HepG2 (cell line): Measurements from ENCODE around the gene PPP1R15A. TPM values are rescaled to one million over a fixed set of nuclear protein-coding genes. Genes with fewer than 3 reads are reported as not detected.
"Not testable (repeated sequence)": the region's sequence is repeated elsewhere in the genome, so short reads cannot be mapped to it uniquely, and the experiment has no call there.

Experiments
- ATAC-seq: fragments of 200-7000 bp; cut with Tn5 transposase; 3 replicates; pipeline ENCODE4 v1.9.1; 2020; ENCODE audit warnings: mild to moderate bottlenecking, moderate library complexity
- BruUV-seq: library from RNA; stranded (reverse); fragments of 400-500 nt; replicated peaks from 2 replicates; lab custom pipeline; 2021; lab: Mats Ljungman, UMichigan
- CTCF ChIA-PET: fragments of 300-600 bp; formaldehyde crosslinking; extraction: SDS; loops from one replicate; lab custom pipeline; 2021; ENCODE audit warnings: low total read pairs, inconsistent platforms, low intra/inter-chr PET ratio; lab: Yijun Ruan, JAX
- POLR2A ChIA-PET: fragments of 350-600 bp; sonication (Branson Sonifier 250); formaldehyde crosslinking; loops from one replicate; lab custom pipeline; 2020; ENCODE audit warnings: antibody characterized with exemption, inconsistent platforms; lab: Yijun Ruan, JAX
- DNase-seq: peaks from one replicate; pipeline ENCODE4 v3.0.0-alpha.2; 2015; ENCODE audit warnings: low spot score
- FAIRE-seq: peaks from 3 replicates; lab custom pipeline; 2011; peaks lifted over from hg19 to GRCh38; lab: Jason Lieb, UNC
- H2AFZ ChIP-seq: one replicate; pipeline ENCODE4 v1.6.1; 2011; ENCODE audit warnings: low read length, inconsistent platforms
- H3K27ac ChIP-seq: fragments of 300-600 bp; 3 replicates; pipeline ENCODE4 v1.8.0; 2011; ENCODE audit warnings: mixed run types, mild to moderate bottlenecking, mixed read lengths, low read length, inconsistent platforms; ENCODE audit not compliant: insufficient read depth; ENCODE audit errors: extremely low read length
- H3K27me3 ChIP-seq, 2 experiments: fragments of 200-600 bp in 1 of 2; 2 replicates in 1 of 2; 3 replicates in 1 of 2; pipeline versions ENCODE4 v1.6.0 to v1.8.0; 2011; ENCODE audit warnings: low read length in 2 of 2, mild to moderate bottlenecking in 2 of 2, moderate library complexity in 2 of 2, inconsistent platforms in 1 of 2; ENCODE audit not compliant: insufficient read depth in 2 of 2, control insufficient read depth in 1 of 2
- H3K36me3 ChIP-seq, 2 experiments: fragments of 200-600 bp in 1 of 2; replicated peaks in 1 of 2; 2 replicates in 1 of 2; 3 replicates in 1 of 2; pipeline versions ENCODE4 v1.5.1 to v1.8.0; 2011; ENCODE audit warnings: low read length in 2 of 2, inconsistent platforms in 1 of 2; ENCODE audit not compliant: insufficient read depth in 2 of 2, control insufficient read depth in 1 of 2
- H3K4me1 ChIP-seq: 2 replicates; pipeline ENCODE4 v1.5.1; 2012; ENCODE audit warnings: low read length, inconsistent platforms; ENCODE audit not compliant: insufficient read depth
- H3K4me2 ChIP-seq: 2 replicates; pipeline ENCODE4 v1.6.0; 2011; ENCODE audit warnings: low read depth, low read length, inconsistent platforms
- H3K4me3 ChIP-seq, 3 experiments: fragments of 200-600 bp in 1 of 3; sonication (generic), shearing (Covaris generic) in 1 of 3; replicated peaks in 1 of 3; 2 replicates each; pipeline ENCODE4 v1.5.1; 2011 to 2016; ENCODE audit warnings: low read length in 3 of 3, inconsistent platforms in 2 of 3, low read depth in 2 of 3, mild to moderate bottlenecking in 2 of 3, control low read depth in 1 of 3, mixed read lengths in 1 of 3; ENCODE audit not compliant: insufficient read depth in 1 of 3
- H3K79me2 ChIP-seq: one replicate; pipeline ENCODE4 v1.6.1; 2011; ENCODE audit warnings: low read length, inconsistent platforms; ENCODE audit not compliant: insufficient read depth
- H3K9ac ChIP-seq: 2 replicates; pipeline ENCODE4 v1.6.0; 2011; ENCODE audit warnings: mild to moderate bottlenecking, low read depth, low read length, inconsistent platforms; ENCODE audit not compliant: insufficient read depth
- H3K9me3 ChIP-seq: 2 replicates; pipeline ENCODE4 v1.5.1; 2012; ENCODE audit warnings: mild to moderate bottlenecking, low read length
- H4K20me1 ChIP-seq: 2 replicates; pipeline ENCODE4 v1.6.0; 2011; ENCODE audit warnings: inconsistent platforms, mild to moderate bottlenecking, low read length, moderate library complexity; ENCODE audit not compliant: insufficient read depth
- ATF7 ChIP-seq, 2 experiments: fragments of 450-650 bp in 1 of 2; sonication (generic) in 1 of 2; formaldehyde crosslinking in 1 of 2; IDR thresholded peaks; 2 replicates each; pipeline versions ENCODE4 v1.4.0 to v1.6.1; 2016 to 2020; ENCODE audit warnings: antibody characterized with exemption in 1 of 2, mild to moderate bottlenecking in 1 of 2, missing genetic modification reagents in 1 of 2
- HMG20A ChIP-seq: IDR thresholded peaks from 2 replicates; pipeline ENCODE4 v1.6.1; 2016; ENCODE audit warnings: borderline replicate concordance
- MTA1 ChIP-seq: sonication (generic); formaldehyde crosslinking; IDR thresholded peaks from 2 replicates; pipeline ENCODE4 v1.4.0; 2020; ENCODE audit warnings: missing genetic modification reagents, mild to moderate bottlenecking, borderline replicate concordance
- NFIB ChIP-seq: sonication (generic); formaldehyde crosslinking; IDR thresholded peaks from 2 replicates; pipeline ENCODE4 v1.9.0; 2021; ENCODE audit warnings: missing genetic modification reagents, mild to moderate bottlenecking, borderline replicate concordance
- STAG1 ChIP-seq: sonication (generic); formaldehyde crosslinking; IDR thresholded peaks from 2 replicates; pipeline ENCODE4 v1.4.0; 2020; ENCODE audit warnings: missing genetic modification reagents
- THAP11 ChIP-seq: IDR thresholded peaks from 2 replicates; pipeline ENCODE4 v1.6.1; 2016; ENCODE audit warnings: missing biosample characterization, missing genetic modification reagents
- ZNF143 ChIP-seq: sonication (generic); formaldehyde crosslinking; IDR thresholded peaks from 2 replicates; pipeline ENCODE4 v1.4.0; 2020; ENCODE audit warnings: missing genetic modification reagents
- ZNF253 ChIP-seq: sonication (generic); formaldehyde crosslinking; IDR thresholded peaks from 2 replicates; pipeline ENCODE4 v1.8.0; 2022; ENCODE audit warnings: mild to moderate bottlenecking, missing genetic modification reagents, borderline replicate concordance
- ZNF629 ChIP-seq: sonication (generic); formaldehyde crosslinking; conservative IDR thresholded peaks from 2 replicates; pipeline ENCODE4 v1.5.0; 2020; ENCODE audit warnings: missing genetic modification reagents
- ZNF768 ChIP-seq: sonication (generic); formaldehyde crosslinking; IDR thresholded peaks from 2 replicates; pipeline ENCODE4 v1.4.0; 2020; ENCODE audit warnings: missing genetic modification reagents
- WGBS: methylation state at CpG from one replicate; pipeline ENCODE4 v1.1.6; 2017; ENCODE audit warnings: low lambda C conversion rate; 5-methylcytosine and 5-hydroxymethylcytosine counted together
- in situ Hi-C: cut with HindIII; loops from 2 replicates; pipeline ENCODE4 v1.10.0; 2017; ENCODE audit warnings: low pct_unique_long_range_greater_than_20kb; ENCODE audit not compliant: extremely low pct_ligation_motif_present
- intact Hi-C: fragments of 100-400 bp; cut with micrococcal nuclease; formaldehyde crosslinking; loops from one replicate; pipeline ENCODE4 v1.10.0; 2022; ENCODE audit not compliant: unreplicated experiment
- polyA plus RNA-seq, 8 experiments: library from polyadenylated mRNA; depleted of rRNA in 3 of 8; stranded (reverse) in 7 of 8; unstranded in 1 of 8; fragments of >200 nt; fragmentation: Illumina TruSeq in 4 of 8; extraction: Trizol in 4 of 8; gene quantifications; 2 replicates each; pipeline versions ENCODE4 v1.2.1 to v1.2.3, GENCODE V29; 2011 to 2016; ENCODE audit warnings: low read depth in 4 of 8, missing spikeins in 1 of 8, mixed read lengths in 1 of 8; ENCODE audit not compliant: insufficient read depth in 1 of 8
- total RNA-seq, 5 experiments: library from RNA; depleted of rRNA; stranded (reverse); fragments of >200 nt; fragmentation: Illumina TruSeq; extraction: Trizol; gene quantifications; 2 replicates each; pipeline ENCODE4 v1.2.3, GENCODE V29; 2016; ENCODE audit warnings: low read depth in 1 of 5
- TF ChIP-seq, protein P1 (sequence below): sonication (generic); formaldehyde crosslinking; IDR thresholded peaks from 2 replicates; pipeline ENCODE4 v1.5.0; 2020; ENCODE audit warnings: mild to moderate bottlenecking, missing genetic modification reagents
- TF ChIP-seq, protein P2 (sequence below): sonication (generic); formaldehyde crosslinking; IDR thresholded peaks from 2 replicates; pipeline ENCODE4 v1.4.0; 2020; ENCODE audit warnings: missing genetic modification reagents

Gene PPP1R15A
- total and polyA plus RNA-seq, 2 of the 13 experiments (the other 11 are each of a cell fraction or from before 2014, with no cell fraction given) = 15.6 to 18.5 TPM

GRCh38 chr19:48846659-48847058, 25.6 kb upstream of the PPP1R15A start:
- in situ Hi-C loops, H3K27me3 ChIP-seq, BruUV-seq, ATAC-seq, H3K27ac ChIP-seq: not testable (repeated sequence)
- TF ChIP-seq ZNF768 (CRISPR knock-in tag) = peak; percentile 77; the same call in 1 of the 2 replicates
- TF ChIP-seq, all 625 proteins: peak for 1; not testable (repeated sequence) for 624
- WGBS = 96% methylated on average over 3 of the region's 3 CpGs
- H3K4me2 ChIP-seq, CTCF ChIA-PET, H3K4me3 ChIP-seq, H2AFZ ChIP-seq, H3K9me3 ChIP-seq, H3K9ac ChIP-seq, intact Hi-C loops, POLR2A ChIA-PET, FAIRE-seq, DNase-seq, H3K36me3 ChIP-seq, H3K79me2 ChIP-seq, H3K4me1 ChIP-seq, H4K20me1 ChIP-seq: not testable (repeated sequence)

GRCh38 chr19:48852292-48852691, 19.9 kb upstream of the PPP1R15A start:
- ChIA-PET POLR2A (no interaction called here), CTCF (no interaction called here)
- in situ Hi-C loops (no loop called here), intact Hi-C loops (no loop called here)
- Histone ChIP-seq H3K9me3 (no peaks in the 10 kb centered on the region), H3K4me3 (no peak overlapping the region), H3K4me2 (no peak overlapping the region), H3K79me2 (no peaks in the 10 kb centered on the region), H3K27ac (no peak overlapping the region), H3K27me3 (no peaks in the 10 kb centered on the region; a peak in 1 of 5 replicates), H4K20me1 (no peaks in the 10 kb centered on the region), H3K4me1 (no peaks in the 10 kb centered on the region; the same call in 1 of the 2 replicates), H3K36me3 (no peaks in the 10 kb centered on the region), H3K9ac (no peak overlapping the region), H2AFZ (no peak overlapping the region)
- no peak for DNase-seq
- WGBS = 100% methylated on average over 4 of the region's 4 CpGs
- TF ChIP-seq HMG20A (CRISPR knock-in tag) (no peak), STAG1 (no peak), ATF7 (IDR thresholded peaks at IDR 0.05) (no peak), ATF7 (CRISPR knock-in tag; IDR thresholded peaks at IDR 0.05) (no peak), NFIB (CRISPR knock-in tag) (no peak), ZNF629 (no peak), ZNF253 (no peak), MTA1 (CRISPR knock-in tag) (no peak), ZNF143 (CRISPR knock-in tag) (peak; percentile 55; the same call in 1 of the 2 replicates), THAP11 (CRISPR knock-in tag) (peak; percentile 45; the same call in 1 of the 2 replicates)
- TF ChIP-seq, protein P1, sequence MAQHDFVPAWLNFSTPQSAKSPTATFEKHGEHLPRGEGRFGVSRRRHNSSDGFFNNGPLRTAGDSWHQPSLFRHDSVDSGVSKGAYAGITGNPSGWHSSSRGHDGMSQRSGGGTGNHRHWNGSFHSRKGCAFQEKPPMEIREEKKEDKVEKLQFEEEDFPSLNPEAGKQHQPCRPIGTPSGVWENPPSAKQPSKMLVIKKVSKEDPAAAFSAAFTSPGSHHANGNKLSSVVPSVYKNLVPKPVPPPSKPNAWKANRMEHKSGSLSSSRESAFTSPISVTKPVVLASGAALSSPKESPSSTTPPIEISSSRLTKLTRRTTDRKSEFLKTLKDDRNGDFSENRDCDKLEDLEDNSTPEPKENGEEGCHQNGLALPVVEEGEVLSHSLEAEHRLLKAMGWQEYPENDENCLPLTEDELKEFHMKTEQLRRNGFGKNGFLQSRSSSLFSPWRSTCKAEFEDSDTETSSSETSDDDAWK (CRISPR knock-in tag) = no peak
- TF ChIP-seq, protein P2, sequence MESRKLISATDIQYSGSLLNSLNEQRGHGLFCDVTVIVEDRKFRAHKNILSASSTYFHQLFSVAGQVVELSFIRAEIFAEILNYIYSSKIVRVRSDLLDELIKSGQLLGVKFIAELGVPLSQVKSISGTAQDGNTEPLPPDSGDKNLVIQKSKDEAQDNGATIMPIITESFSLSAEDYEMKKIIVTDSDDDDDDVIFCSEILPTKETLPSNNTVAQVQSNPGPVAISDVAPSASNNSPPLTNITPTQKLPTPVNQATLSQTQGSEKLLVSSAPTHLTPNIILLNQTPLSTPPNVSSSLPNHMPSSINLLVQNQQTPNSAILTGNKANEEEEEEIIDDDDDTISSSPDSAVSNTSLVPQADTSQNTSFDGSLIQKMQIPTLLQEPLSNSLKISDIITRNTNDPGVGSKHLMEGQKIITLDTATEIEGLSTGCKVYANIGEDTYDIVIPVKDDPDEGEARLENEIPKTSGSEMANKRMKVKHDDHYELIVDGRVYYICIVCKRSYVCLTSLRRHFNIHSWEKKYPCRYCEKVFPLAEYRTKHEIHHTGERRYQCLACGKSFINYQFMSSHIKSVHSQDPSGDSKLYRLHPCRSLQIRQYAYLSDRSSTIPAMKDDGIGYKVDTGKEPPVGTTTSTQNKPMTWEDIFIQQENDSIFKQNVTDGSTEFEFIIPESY (CRISPR knock-in tag) = no peak
- ATAC-seq = no peak
- no TSS peak for BruUV-seq
- no peak for FAIRE-seq
